ENCODE measurements around the gene CHRNA4. TPM values are rescaled to one million over a fixed set of nuclear protein-coding genes. Genes with fewer than 3 reads are reported as not detected.

The CHRNA4 gene
- total RNA-seq, 4 donors from 2014 or later, result 0.13 TPM; not detected in 3

GRCh38 chr20:63332488-63333240 is 28.5 kb downstream of the CHRNA4 start:
- H3K4me3 ChIP-seq (ENCODE audit: low read depth, poor library complexity, severe bottlenecking), result no peak overlapping the region
- intact Hi-C loops (cut with DNase I; ENCODE audit: low total_unique reads), result no loop called here
- 75 to 77% methylated on average over 22 of the region's 22 CpGs for WGBS, 2 donors
- no peak for DNase-seq (ENCODE audit: low spot score in 2 of 2)
- no peak for TF ChIP-seq CTCF (IDR thresholded peaks at IDR 0.05)
- no peak for TF ChIP-seq POLR2A (IDR thresholded peaks at IDR 0.05)

GRCh38 chr20:63331741-63332400 is 29.3 kb downstream of the CHRNA4 start:
- intact Hi-C loops (cut with DNase I; ENCODE audit: low total_unique reads), result no loop called here
- 95% methylated on average over 8 of the region's 8 CpGs for WGBS, 2 donors
- TF ChIP-seq CTCF (IDR thresholded peaks at IDR 0.05) (no peak), POLR2A (IDR thresholded peaks at IDR 0.05) (no peak)
- no peak for DNase-seq (ENCODE audit: low spot score in 2 of 2)
- no peak overlapping the region for H3K4me3 ChIP-seq (ENCODE audit: low read depth, poor library complexity, severe bottlenecking)

- intact Hi-C loops (cut with DNase I; ENCODE audit: low total_unique reads), result no loop called here
Measured at GRCh38 chr20:63330940-63331339, 30.2 kb downstream of the CHRNA4 start.

GRCh38 chr20:63330084-63330760 is 30.9 kb downstream of the CHRNA4 start:
- DNase-seq (ENCODE audit: low spot score in 2 of 2), result no peak
- WGBS, 2 donors, result 74 to 81% methylated on average over 19 to 20 of the region's 20 CpGs
- intact Hi-C loops (cut with DNase I; ENCODE audit: low total_unique reads), result no loop called here
- TF ChIP-seq CTCF (IDR thresholded peaks at IDR 0.05) (no peak), POLR2A (IDR thresholded peaks at IDR 0.05) (no peak)
- H3K4me3 ChIP-seq (ENCODE audit: low read depth, poor library complexity, severe bottlenecking), result no peak overlapping the region

More at GRCh38 chr20:63330940-63331339, 30.2 kb downstream of the CHRNA4 start:
- DNase-seq (ENCODE audit: low spot score in 2 of 2), result no peak
- TF ChIP-seq CTCF (IDR thresholded peaks at IDR 0.05), result no peak
- TF ChIP-seq POLR2A (IDR thresholded peaks at IDR 0.05), result no peak
- WGBS, 2 donors, result 42 to 67% methylated on average over 8 to 13 of the region's 13 CpGs
- no peak overlapping the region for H3K4me3 ChIP-seq (ENCODE audit: low read depth, poor library complexity, severe bottlenecking)

GRCh38 chr20:63329331-63330083 is 31.6 kb downstream of the CHRNA4 start:
- no peak overlapping the region for H3K4me3 ChIP-seq (ENCODE audit: low read depth, poor library complexity, severe bottlenecking)
- no peak for DNase-seq (ENCODE audit: low spot score in 2 of 2)
- WGBS, 2 donors, result 85 to 86% methylated on average over 16 to 17 of the region's 18 CpGs
- intact Hi-C loops (cut with DNase I; ENCODE audit: low total_unique reads), result no loop called here
- TF ChIP-seq POLR2A (IDR thresholded peaks at IDR 0.05) (no peak), CTCF (IDR thresholded peaks at IDR 0.05) (no peak)
